Activated CD4-positive, CD25-positive, alpha-beta regulatory T cell (primary cell): ENCODE data around the gene MAP2K1.

Experiments
- DNase-seq, 4 experiments: peaks; one replicate each; lab custom pipeline; 2025; lab: John Stamatoyannopoulos, UW

Gene MAP2K1

GRCh38 chr15:66504563-66505429 is 118.1 kb downstream of the MAP2K1 start, which contains the start of the genes RPL4 and ZWILCH:
Gene RPL4, minus strand, starts transcription at chr15:66504855. Its CDS starts 65 bp downstream, at chr15:66504790.
Gene ZWILCH, plus strand, starts transcription at chr15:66505326. Its CDS starts 13 bp downstream, at chr15:66505339.
- peak; percentile 57 to 68 (median 63) for DNase-seq

DNA sequence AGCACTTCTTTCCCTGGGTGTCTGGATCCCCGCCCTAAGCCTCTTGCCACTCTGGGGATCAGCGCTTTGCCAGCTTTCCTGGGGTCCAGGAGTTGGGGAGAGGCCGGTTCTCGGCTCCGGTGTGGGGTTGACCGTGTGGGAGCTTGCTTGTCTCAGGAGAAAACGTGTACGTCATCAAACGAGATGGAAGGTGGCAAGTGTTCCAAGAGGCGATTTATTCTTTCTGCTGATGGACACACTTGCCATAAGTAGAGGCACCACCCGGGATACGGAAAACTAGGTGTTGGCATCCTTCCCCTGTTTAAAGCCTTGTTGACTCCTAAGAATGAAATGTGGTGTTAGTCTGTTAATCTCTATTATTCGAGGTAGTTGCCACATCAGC is 118.7 kb downstream of the MAP2K1 start:
- DNase-seq = no peak

- no peak for DNase-seq
These were observed 119.1 kb downstream of the MAP2K1 start for GRCh38 chr15:66505818-66506217.

- DNase-seq = no peak
These were observed 121.7 kb downstream of the MAP2K1 start for GRCh38 chr15:66508293-66508883.

DNA sequence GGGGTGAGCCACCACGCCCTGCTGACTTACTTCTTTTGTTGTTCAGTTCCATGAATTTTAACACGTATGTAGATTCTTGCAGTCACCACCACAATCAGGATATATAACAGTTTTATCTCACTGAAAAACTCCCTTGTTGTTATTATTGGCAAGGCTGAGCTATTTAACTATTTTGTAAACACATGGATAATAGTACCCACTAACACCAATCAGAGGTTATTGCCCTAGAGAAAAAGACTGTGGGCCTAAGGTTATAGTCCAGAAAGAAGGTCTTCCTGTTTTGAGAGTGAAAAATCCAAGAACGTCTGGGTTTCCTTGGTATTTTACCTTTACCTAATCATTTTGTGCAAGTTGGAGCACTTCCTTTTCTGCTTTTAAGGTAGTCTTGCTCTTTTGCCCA is 127.9 kb downstream of the MAP2K1 start:
- no peak for DNase-seq

DNA sequence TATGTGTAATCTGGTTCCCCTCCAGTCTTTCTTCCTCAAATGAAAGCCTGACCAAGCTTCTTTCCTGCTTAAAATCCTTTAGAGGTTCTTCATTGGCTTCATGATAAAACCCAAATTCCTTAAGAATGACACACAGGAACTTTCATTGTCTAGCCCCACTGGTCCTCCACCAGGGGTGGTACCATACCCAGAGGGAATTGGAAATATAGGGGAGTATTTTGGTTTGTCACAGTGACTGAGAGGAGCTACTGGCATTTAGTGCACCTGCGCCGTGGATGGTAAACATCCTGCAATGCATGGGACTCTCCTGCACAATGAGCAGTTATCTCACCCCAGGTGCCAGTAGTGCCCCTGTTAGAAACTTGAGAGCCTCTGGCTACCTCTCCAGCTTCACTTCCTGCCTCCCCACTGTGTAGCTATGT is 129.2 kb downstream of the MAP2K1 start:
- no peak for DNase-seq

DNA sequence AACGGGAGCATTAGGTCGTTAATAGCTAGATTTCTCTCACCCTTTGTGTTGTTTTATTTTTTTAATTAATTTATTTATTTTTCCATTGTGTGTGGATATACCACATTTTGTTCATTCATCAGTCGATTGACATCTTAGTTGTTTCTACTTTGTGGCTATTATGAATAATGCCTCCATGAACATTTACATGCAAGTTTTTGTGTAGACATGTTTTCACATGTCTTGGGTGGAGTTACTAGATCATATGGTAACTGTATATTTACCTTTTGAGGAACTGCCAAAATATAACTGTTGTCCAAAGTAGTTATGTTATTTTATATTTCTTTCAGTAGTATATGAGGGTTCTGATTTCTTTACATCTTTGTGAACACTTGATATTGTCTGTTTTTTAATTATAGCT is 137.2 kb downstream of the MAP2K1 start:
- no peak for DNase-seq

DNA sequence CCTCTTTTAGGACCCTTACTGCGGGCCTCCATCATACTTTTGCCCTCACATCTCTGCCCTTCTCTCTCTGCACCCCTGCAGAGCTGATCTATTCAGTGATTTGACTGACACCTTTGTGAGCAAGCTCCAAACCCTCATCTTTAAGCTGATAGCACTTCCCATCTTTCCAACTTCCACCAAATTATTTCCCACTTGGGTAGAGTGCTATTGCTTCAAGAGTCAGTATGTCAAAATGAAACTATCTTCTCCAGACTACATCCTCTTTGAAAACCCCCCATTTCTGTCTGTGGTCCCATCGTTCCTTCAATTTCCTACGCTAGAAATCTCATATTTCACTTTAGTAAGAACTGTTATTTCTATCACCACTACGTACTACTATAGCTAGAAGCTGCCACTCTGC is 138.1 kb downstream of the MAP2K1 start:
- DNase-seq = no peak

- DNase-seq = no peak
These were observed 148.3 kb downstream of the MAP2K1 start for GRCh38 chr15:66535056-66535455.
